Trophoblast cell (in vitro differentiated cells and primary cell): Measurements from ENCODE around the gene KRTAP4-12.
"Not testable (repeated sequence)": the region's sequence is repeated elsewhere in the genome, so short reads cannot be mapped to it uniquely, and the experiment has no call there.

Experiments
- DNase-seq, 2 donors: peaks; one replicate each; pipeline ENCODE4 v3.0.0-alpha.2; 2016
- H2AFZ ChIP-seq: 2 replicates; pipeline ENCODE4 v1.6.1; 2013; ENCODE audit warnings: low read length, moderate library complexity, mild to moderate bottlenecking; ENCODE audit not compliant: insufficient read depth, poor library complexity
- H2AK5ac ChIP-seq: 2 replicates; pipeline ENCODE4 v1.6.1; 2013; ENCODE audit warnings: mild to moderate bottlenecking, low read length
- H2BK120ac ChIP-seq: 2 replicates; pipeline ENCODE4 v1.6.1; 2013; ENCODE audit warnings: low read length, mild to moderate bottlenecking, moderate library complexity; ENCODE audit not compliant: insufficient read depth, poor library complexity
- H2BK12ac ChIP-seq: 2 replicates; pipeline ENCODE4 v1.6.1; 2013; ENCODE audit warnings: mild to moderate bottlenecking, low read length, moderate library complexity
- H2BK5ac ChIP-seq: 2 replicates; pipeline ENCODE4 v1.6.1; 2013; ENCODE audit warnings: low read length, low read depth, moderate library complexity, mild to moderate bottlenecking; ENCODE audit not compliant: poor library complexity
- H3K14ac ChIP-seq: 2 replicates; pipeline ENCODE4 v1.6.1; 2013; ENCODE audit warnings: mild to moderate bottlenecking, low read length
- H3K18ac ChIP-seq: 2 replicates; pipeline ENCODE4 v1.6.1; 2013; ENCODE audit warnings: mild to moderate bottlenecking, low read length
- H3K23ac ChIP-seq: 2 replicates; pipeline ENCODE4 v1.6.1; 2013; ENCODE audit warnings: low read length
- H3K27ac ChIP-seq: 2 replicates; pipeline ENCODE4 v1.5.1; 2013; ENCODE audit warnings: low read depth, mild to moderate bottlenecking, inconsistent platforms, low read length, moderate library complexity
- H3K27me3 ChIP-seq: 2 replicates; pipeline ENCODE4 v1.6.1; 2013; ENCODE audit warnings: inconsistent platforms, mild to moderate bottlenecking, low read length, moderate library complexity; ENCODE audit not compliant: insufficient read depth
- H3K36me3 ChIP-seq, 2 experiments: 1 replicate in 1 of 2; 2 replicates in 1 of 2; pipeline ENCODE4 v1.6.1; 2013; ENCODE audit warnings: low read length in 2 of 2, mild to moderate bottlenecking in 2 of 2, moderate library complexity in 1 of 2; ENCODE audit not compliant: insufficient read depth in 2 of 2, control insufficient read depth in 1 of 2
- H3K4ac ChIP-seq: 2 replicates; pipeline ENCODE4 v1.6.1; 2013; ENCODE audit warnings: low read depth, mild to moderate bottlenecking, low read length, moderate library complexity
- H3K4me1 ChIP-seq, 2 experiments: 1 replicate in 1 of 2; 2 replicates in 1 of 2; pipeline ENCODE4 v1.6.1; 2013; ENCODE audit warnings: low read length in 2 of 2, mild to moderate bottlenecking in 2 of 2, moderate library complexity in 1 of 2; ENCODE audit not compliant: insufficient read depth in 2 of 2, control insufficient read depth in 1 of 2
- H3K4me2 ChIP-seq: 2 replicates; pipeline ENCODE4 v1.6.1; 2013; ENCODE audit warnings: inconsistent platforms, mild to moderate bottlenecking, low read length, moderate library complexity
- H3K4me3 ChIP-seq: 2 replicates; pipeline ENCODE4 v1.5.1; 2013; ENCODE audit warnings: mild to moderate bottlenecking, low read depth, low read length, inconsistent platforms
- H3K79me1 ChIP-seq: one replicate; pipeline ENCODE4 v1.6.1; 2013; ENCODE audit warnings: low read length
- H3K79me2 ChIP-seq: 2 replicates; pipeline ENCODE4 v1.6.1; 2013; ENCODE audit warnings: low read length, mild to moderate bottlenecking; ENCODE audit not compliant: control insufficient read depth, insufficient read depth, poor library complexity
- H3K9ac ChIP-seq: 2 replicates; pipeline ENCODE4 v1.6.1; 2013; ENCODE audit warnings: mild to moderate bottlenecking, low read length
- H3K9me3 ChIP-seq: 2 replicates; pipeline ENCODE4 v1.6.1; 2013; ENCODE audit warnings: low read depth, mild to moderate bottlenecking, control low read depth, inconsistent platforms, low read length; ENCODE audit not compliant: insufficient read depth
- H4K12ac ChIP-seq: 2 replicates; pipeline ENCODE4 v1.6.1; 2013; ENCODE audit warnings: low read depth, mild to moderate bottlenecking, low read length, moderate library complexity
- H4K8ac ChIP-seq: 2 replicates; pipeline ENCODE4 v1.6.1; 2013; ENCODE audit warnings: low read depth, mild to moderate bottlenecking, low read length, moderate library complexity
- H4K91ac ChIP-seq: one replicate; pipeline ENCODE4 v1.6.1; 2013; ENCODE audit warnings: low read depth, mild to moderate bottlenecking, low read length, moderate library complexity
- WGBS: extraction: QIAGEN DNeasy Blood & Tissue Kit; methylation state at CpG from one replicate; pipeline ENCODE4 v1.1.7; 2013; ENCODE audit warnings: missing lambda C conversion rate; ENCODE audit not compliant: insufficient read length, insufficient coverage; ENCODE audit errors: extremely low coverage; 5-methylcytosine and 5-hydroxymethylcytosine counted together

KRTAP4-12 gene

DNA sequence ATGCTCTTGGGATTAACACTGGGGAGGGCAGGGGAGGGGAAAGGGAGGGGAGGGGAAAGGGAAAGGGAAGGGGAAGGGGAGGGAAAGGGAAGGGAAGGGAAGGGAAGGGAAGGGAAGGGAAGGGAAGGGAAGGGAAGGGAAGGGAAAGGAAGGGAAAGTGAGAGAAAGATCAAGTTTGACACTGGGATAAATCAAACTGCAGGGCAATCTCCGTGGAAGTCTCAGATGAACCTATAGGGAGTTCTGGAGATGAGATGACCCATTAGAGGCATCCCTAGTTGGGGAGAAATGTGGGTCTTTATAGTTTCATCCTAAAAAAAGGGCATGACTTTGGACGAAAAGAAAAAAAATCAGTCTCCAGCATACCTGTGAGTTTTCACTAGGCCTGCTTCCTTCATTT, 2.2 kb downstream of the KRTAP4-12 start:
- Histone ChIP-seq H2AFZ (no peak overlapping the region), H2BK12ac (no peak overlapping the region), H4K91ac (no peak overlapping the region), H3K4me1 (no peaks in the 10 kb centered on the region), H2AK5ac (no peak overlapping the region), H3K18ac (no peak overlapping the region), H4K8ac (no peak overlapping the region), H3K14ac (no peak overlapping the region), H3K36me3 (no peaks in the 10 kb centered on the region), H2BK120ac (no peak overlapping the region), H3K79me2 (no peaks in the 10 kb centered on the region), H3K4me2 (no peak overlapping the region), H3K9me3 (no peaks in the 10 kb centered on the region), H3K4me3 (no peak overlapping the region), H3K79me1 (no peaks in the 10 kb centered on the region), H3K23ac (no peak overlapping the region), H3K27me3 (no peaks in the 10 kb centered on the region), H3K9ac (no peak overlapping the region), H2BK5ac (no peak overlapping the region), H4K12ac (no peak overlapping the region), H3K27ac (no peak overlapping the region), H3K4ac (no peak overlapping the region)
- no CpG with 5 or more reads among the region's 2 CpGs for WGBS
- no peak for DNase-seq

DNA sequence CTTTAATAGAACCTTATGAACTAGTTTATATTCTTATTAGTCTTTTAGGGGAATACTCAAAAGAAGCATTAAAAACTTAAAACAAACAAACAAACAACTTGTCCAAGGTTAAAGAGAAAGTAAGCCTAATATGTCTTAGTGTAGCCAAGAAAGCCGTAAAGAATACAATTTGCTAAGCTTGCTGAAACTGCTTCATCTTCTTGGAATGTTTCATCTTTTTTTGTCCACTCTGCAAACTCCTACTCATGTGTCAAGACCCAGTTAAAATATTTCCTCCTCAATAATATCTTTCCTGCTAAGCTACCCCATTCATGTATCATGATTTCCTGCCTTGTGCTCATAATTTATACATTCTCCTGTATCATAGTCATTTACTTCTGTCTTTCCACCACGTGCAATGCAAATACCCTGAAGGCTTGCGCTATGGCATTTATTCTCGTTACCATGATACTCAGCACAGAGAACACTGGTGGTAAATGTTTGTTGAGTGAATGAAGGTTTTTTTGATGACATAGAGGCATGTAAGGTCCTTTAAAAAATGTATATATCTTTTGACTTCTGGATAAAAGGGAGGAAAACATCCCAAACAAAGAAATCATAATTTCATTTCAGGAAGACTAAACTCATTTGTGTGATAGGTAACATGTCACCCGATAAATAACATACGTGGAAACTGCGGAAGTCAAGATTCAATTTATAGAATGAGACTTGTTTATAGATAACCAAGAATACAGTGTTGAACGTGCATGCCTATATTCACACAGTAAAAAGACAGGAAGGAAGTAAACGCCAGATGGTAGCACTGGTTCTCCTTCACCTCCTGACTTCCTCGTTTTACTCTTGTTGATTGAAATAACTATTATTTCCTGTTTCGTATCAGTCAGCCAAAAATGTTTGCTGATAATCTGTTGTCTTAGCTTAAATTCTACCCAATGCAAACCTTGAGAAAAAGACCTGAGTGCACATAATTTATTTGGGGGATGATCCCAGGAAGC, 4.0 kb downstream of the KRTAP4-12 start:
- no CpG with 5 or more reads among the region's 11 CpGs for WGBS
- not testable (repeated sequence) for H2BK5ac ChIP-seq, H3K4ac ChIP-seq, H2AK5ac ChIP-seq, H3K4me1 ChIP-seq, H4K8ac ChIP-seq, H3K18ac ChIP-seq, H3K79me1 ChIP-seq, H3K4me2 ChIP-seq, H3K27me3 ChIP-seq, H3K9ac ChIP-seq, H3K9me3 ChIP-seq, H4K12ac ChIP-seq, H2BK120ac ChIP-seq, H3K36me3 ChIP-seq, H3K4me3 ChIP-seq, H4K91ac ChIP-seq, H3K14ac ChIP-seq, H2AFZ ChIP-seq, H2BK12ac ChIP-seq, H3K79me2 ChIP-seq, H3K23ac ChIP-seq, H3K27ac ChIP-seq
- DNase-seq: peak; percentile 18 to 47

DNA sequence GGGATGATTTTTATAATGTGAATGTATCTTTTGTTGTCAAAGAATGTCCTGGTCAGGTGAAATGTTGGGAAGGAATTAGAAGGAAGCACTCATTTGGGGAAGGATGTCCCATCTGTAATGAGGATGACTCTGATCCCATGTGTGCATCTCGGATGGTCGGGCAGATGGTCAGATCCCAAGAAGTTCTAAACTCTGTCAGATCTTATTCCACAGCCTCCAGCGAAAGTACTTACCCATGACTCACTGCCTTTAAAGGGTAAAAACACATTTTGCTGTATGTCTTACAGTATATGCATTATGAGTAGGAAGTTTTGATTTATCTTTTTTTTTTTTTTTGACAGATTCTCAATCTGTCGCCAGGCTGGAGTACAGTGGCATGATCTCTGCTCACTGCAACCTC, 5.3 kb downstream of the KRTAP4-12 start:
- no peaks in the 10 kb centered on the region for H3K4me1 ChIP-seq
- no peak overlapping the region for H4K8ac ChIP-seq
- H3K14ac ChIP-seq: no peak overlapping the region
- H3K79me2 ChIP-seq: no peaks in the 10 kb centered on the region
- DNase-seq: no peak
- H3K9ac ChIP-seq: no peak overlapping the region
- H3K9me3 ChIP-seq: peaks cover 4% of the 10 kb centered on the region
- H2BK12ac ChIP-seq: no peak overlapping the region
- no peak overlapping the region for H3K18ac ChIP-seq
- H2BK120ac ChIP-seq: no peak overlapping the region
- H4K12ac ChIP-seq: no peak overlapping the region
- H3K23ac ChIP-seq: no peak overlapping the region
- WGBS: no CpG with 5 or more reads among the region's 4 CpGs
- H2BK5ac ChIP-seq: no peak overlapping the region
- no peaks in the 10 kb centered on the region for H3K27me3 ChIP-seq
- no peaks in the 10 kb centered on the region for H3K79me1 ChIP-seq
- no peaks in the 10 kb centered on the region for H3K36me3 ChIP-seq
- no peak overlapping the region for H3K4me3 ChIP-seq
- no peak overlapping the region for H3K4ac ChIP-seq
- H4K91ac ChIP-seq: no peak overlapping the region
- H2AK5ac ChIP-seq: no peak overlapping the region
- H3K27ac ChIP-seq: no peak overlapping the region
- no peak overlapping the region for H3K4me2 ChIP-seq
- no peak overlapping the region for H2AFZ ChIP-seq

DNA sequence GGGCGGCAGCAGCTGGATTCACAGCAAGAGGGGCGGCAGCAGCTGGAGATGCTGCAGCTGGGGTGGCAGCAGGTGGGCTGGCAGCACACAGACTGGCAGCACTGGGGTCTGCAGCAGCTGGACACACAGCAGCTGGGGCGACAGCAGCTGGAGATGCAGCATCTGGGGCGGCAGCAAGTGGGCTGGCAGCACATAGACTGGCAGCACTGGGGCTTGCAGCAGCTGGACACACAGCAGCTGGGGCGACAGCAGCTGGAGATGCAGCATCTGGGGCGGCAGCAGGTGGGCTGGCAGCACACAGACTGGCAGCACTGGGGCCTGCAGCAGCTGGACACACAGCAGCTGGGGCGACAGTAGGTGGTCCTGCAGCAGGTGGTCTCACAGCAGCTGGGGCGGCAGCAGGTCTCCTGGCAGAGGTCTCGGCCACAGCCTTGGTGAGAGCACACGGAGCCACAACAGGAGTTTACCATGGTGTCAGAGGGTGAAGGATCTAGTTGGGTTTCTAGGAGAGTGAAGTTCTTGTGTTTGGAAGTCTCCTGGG, 6.1 kb downstream of the KRTAP4-12 start, which contains the start of gene KRTAP4-11:
Gene KRTAP4-11 (minus strand): TSS at position 528 of the 541 bp plus-strand sequence. CDS start 58 bp downstream, at position 470.
- not testable (repeated sequence) for H3K4me3 ChIP-seq, H3K23ac ChIP-seq, H4K8ac ChIP-seq, H3K36me3 ChIP-seq, H3K14ac ChIP-seq, H3K4me1 ChIP-seq, H2BK120ac ChIP-seq, H3K27me3 ChIP-seq, H2AFZ ChIP-seq, H3K4ac ChIP-seq, H3K9ac ChIP-seq, H2BK5ac ChIP-seq, H3K9me3 ChIP-seq, H4K12ac ChIP-seq, H2AK5ac ChIP-seq, H3K4me2 ChIP-seq, H2BK12ac ChIP-seq, H4K91ac ChIP-seq, H3K79me1 ChIP-seq, H3K79me2 ChIP-seq, H3K27ac ChIP-seq, DNase-seq, H3K18ac ChIP-seq
- no CpG with 5 or more reads among the region's 10 CpGs for WGBS
